Gastrocnemius medialis (tissue), 4 donors: ENCODE measurements around the gene MTA2. TPM values are rescaled to one million over a fixed set of nuclear protein-coding genes. Genes with fewer than 3 reads are reported as not detected.
"Not testable (repeated sequence)": the region's sequence is repeated elsewhere in the genome, so short reads cannot be mapped to it uniquely, and the experiment has no call there.

ENCODE experiments used
- ATAC-seq, 2 donors: fragments of 150-250 bp; one replicate each; pipeline ENCODE4 v1.9.1; 2016
- DNase-seq, 2 donors: peaks; one replicate each; pipeline ENCODE4 v3.0.0-alpha.2; 2019
- H3K27ac ChIP-seq, 4 donors: fragments of 200-600 bp; sonication (generic); 1 replicate in 1 of 4; 2 replicates in 3 of 4; pipeline ENCODE4 v1.5.1; 2016 to 2018; ENCODE audit warnings: mild to moderate bottlenecking in 2 of 4, moderate library complexity in 1 of 4
- H3K27me3 ChIP-seq, 3 donors: fragments of 200-600 bp; sonication (generic) in 2 of 3; 1 replicate in 1 of 3; 2 replicates in 2 of 3; pipeline versions ENCODE4 v1.5.1 to v1.6.0; 2016 to 2019; ENCODE audit warnings: mild to moderate bottlenecking in 1 of 3, moderate library complexity in 1 of 3
- H3K36me3 ChIP-seq, 2 donors: fragments of 200-600 bp; sonication (generic) in 1 of 2; one replicate each; pipeline ENCODE4 v1.5.1; 2017 to 2018
- H3K4me1 ChIP-seq, 2 donors: fragments of 200-600 bp; sonication (generic) in 1 of 2; one replicate each; pipeline ENCODE4 v1.5.1; 2016 to 2017; ENCODE audit warnings: mild to moderate bottlenecking in 2 of 2
- H3K4me3 ChIP-seq, 4 donors: fragments of 200-600 bp; sonication (generic) in 3 of 4; 1 replicate in 1 of 4; 2 replicates in 3 of 4; pipeline ENCODE4 v1.5.1; 2016 to 2019; ENCODE audit warnings: mild to moderate bottlenecking in 2 of 4
- H3K9me3 ChIP-seq, 3 donors: fragments of 200-600 bp; sonication (generic) in 2 of 3; 1 replicate in 1 of 3; 2 replicates in 2 of 3; pipeline ENCODE4 v1.5.1; 2016 to 2019
- POLR2A ChIP-seq, 2 donors: fragments of 450-650 bp; IDR thresholded peaks; one replicate each; pipeline ENCODE4 v1.6.1; 2017; ENCODE audit warnings: antibody characterized with exemption in 2 of 2, mild to moderate bottlenecking in 2 of 2, moderate library complexity in 2 of 2
- in situ Hi-C, 4 donors: fragments of 200-750 bp; cut with MboI; loops; one replicate each; pipeline versions ENCODE4 v1.15.0 to v1.8.0; 2017; ENCODE audit warnings: low sequenced_read_pairs in 4 of 4
- intact Hi-C: fragments of 100-400 bp; cut with DNase I; formaldehyde crosslinking; loops from one replicate; pipeline ENCODE4 v1.15.1; 2023; ENCODE audit warnings: low total_unique reads
- total RNA-seq, 4 donors: library from RNA; depleted of rRNA; stranded (reverse); fragments of >200 nt; gene quantifications; one replicate each; pipeline versions ENCODE4 v1.1.0 to v1.2.3, GENCODE V29; 2016
- TF ChIP-seq, protein P1 (sequence below), 5 experiments: fragments of 450-650 bp in 3 of 5; fragments of 200-600 bp in 2 of 5; sonication (generic) in 2 of 5; IDR thresholded peaks in 4 of 5; conservative IDR thresholded peaks in 1 of 5; 1 replicate in 4 of 5; 2 replicates in 1 of 5; pipeline ENCODE4 v1.5.1; 2016 to 2019; ENCODE audit warnings: antibody characterized with exemption in 5 of 5, mild to moderate bottlenecking in 3 of 5, moderate library complexity in 3 of 5

Gene MTA2
- total RNA-seq, 4 donors from 2014 or later: 28.0 to 47.1 (median 31.7) TPM

DNA sequence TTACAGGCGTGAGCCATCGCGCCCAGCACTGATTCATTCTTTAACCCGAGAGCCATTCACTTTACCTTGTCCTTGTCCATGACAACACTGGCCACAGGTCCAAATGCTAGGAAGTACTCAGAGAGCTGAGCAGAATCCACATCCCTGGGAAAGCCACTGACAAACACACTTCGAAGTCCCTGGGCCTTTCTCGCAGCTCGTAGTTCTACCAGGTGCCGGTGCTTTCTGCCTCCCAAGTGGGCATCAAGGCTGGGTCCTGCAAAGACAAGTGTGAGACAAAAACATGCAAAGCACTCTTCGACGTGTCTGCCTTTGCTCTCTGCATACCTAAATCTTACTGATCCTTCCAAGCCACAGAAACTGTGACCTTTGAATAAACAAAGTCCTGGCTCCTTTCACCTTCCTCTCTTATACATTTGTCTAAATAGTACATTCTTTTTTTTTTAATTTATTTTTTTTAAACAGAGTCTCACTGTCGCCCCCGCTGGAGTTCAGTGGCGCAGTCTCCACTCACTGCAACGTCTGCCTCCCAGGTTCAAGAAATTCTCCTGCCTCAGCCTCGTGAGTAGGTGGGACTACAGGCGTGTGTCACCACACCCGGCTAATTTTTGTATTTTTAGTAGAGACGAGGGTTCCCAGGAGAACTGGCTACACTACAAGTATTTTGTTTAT is 12.6 kb downstream of the MTA2 start:
- TF ChIP-seq, protein P1, sequence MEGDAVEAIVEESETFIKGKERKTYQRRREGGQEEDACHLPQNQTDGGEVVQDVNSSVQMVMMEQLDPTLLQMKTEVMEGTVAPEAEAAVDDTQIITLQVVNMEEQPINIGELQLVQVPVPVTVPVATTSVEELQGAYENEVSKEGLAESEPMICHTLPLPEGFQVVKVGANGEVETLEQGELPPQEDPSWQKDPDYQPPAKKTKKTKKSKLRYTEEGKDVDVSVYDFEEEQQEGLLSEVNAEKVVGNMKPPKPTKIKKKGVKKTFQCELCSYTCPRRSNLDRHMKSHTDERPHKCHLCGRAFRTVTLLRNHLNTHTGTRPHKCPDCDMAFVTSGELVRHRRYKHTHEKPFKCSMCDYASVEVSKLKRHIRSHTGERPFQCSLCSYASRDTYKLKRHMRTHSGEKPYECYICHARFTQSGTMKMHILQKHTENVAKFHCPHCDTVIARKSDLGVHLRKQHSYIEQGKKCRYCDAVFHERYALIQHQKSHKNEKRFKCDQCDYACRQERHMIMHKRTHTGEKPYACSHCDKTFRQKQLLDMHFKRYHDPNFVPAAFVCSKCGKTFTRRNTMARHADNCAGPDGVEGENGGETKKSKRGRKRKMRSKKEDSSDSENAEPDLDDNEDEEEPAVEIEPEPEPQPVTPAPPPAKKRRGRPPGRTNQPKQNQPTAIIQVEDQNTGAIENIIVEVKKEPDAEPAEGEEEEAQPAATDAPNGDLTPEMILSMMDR (IDR thresholded peaks at IDR 0.05 in 4 of 5, conservative IDR thresholded peaks at IDR 0.05 in 1 of 5): no peak
- no peak for TF ChIP-seq POLR2A (IDR thresholded peaks at IDR 0.05)
- H3K4me1 ChIP-seq: peaks cover 26% of the 10 kb centered on the region in 2 donors
- no peak overlapping the region for H3K4me3 ChIP-seq
- ATAC-seq (no peak), DNase-seq (no peak)
- in situ Hi-C loops (no loop called here), intact Hi-C loops (no loop called here)
- H3K9me3 ChIP-seq: no peaks in the 10 kb centered on the region
- peaks cover 0 to 41% of the 10 kb centered on the region in 2 donors for H3K36me3 ChIP-seq
- H3K27ac ChIP-seq: peak overlapping the region in 1 of 4 donors; percentile 97
- no peaks in the 10 kb centered on the region for H3K27me3 ChIP-seq

DNA sequence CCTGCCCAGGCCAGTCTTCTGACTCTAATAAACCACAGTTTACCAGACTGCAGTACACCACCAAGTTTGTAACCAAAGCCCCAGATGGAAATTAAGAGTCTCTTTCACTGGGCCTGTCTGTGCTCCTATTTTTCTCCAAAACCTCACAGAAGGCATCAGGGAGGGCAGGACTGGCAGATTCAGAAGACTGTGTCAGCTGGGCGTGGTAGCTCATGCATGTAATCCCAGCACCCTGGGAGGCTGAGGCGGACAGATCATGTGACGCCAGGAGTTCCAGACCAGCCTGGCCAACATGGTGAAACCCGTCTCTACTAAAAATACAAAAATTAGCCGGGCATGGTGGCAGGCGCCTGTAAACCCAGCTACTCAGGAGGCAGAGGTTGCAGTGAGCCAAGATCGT is 16.3 kb downstream of the MTA2 start:
- ATAC-seq, DNase-seq, H3K4me3 ChIP-seq, H3K9me3 ChIP-seq, intact Hi-C loops, H3K27me3 ChIP-seq, in situ Hi-C loops: not testable (repeated sequence)
- Histone ChIP-seq H3K36me3 (peaks cover 0 to 49% of the 10 kb centered on the region in 2 donors), H3K27ac (peak overlapping the region in 1 of 4 donors; percentile 34), H3K4me1 (peaks cover 7 to 18% of the 10 kb centered on the region in 2 donors)

DNA sequence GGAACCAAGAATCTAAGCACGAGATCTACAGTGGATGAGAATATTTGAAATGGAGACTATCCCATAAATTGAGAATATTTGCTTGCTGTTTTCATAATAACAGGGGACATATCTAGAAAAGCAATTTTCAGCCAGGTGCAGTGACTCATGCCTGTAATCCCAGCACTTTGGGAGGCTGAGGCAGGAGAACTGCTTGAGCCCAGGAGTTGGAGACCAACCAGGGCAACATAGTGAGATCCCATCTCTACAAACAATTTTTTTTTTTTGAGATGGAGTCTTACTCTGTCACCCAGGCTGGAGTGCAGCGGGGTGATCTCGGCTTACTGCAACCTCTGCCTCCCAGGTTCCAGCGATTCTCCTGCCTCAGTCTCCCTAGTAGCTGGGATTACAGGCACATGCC is 19.9 kb downstream of the MTA2 start:
- DNase-seq, in situ Hi-C loops: not testable (repeated sequence)

DNA sequence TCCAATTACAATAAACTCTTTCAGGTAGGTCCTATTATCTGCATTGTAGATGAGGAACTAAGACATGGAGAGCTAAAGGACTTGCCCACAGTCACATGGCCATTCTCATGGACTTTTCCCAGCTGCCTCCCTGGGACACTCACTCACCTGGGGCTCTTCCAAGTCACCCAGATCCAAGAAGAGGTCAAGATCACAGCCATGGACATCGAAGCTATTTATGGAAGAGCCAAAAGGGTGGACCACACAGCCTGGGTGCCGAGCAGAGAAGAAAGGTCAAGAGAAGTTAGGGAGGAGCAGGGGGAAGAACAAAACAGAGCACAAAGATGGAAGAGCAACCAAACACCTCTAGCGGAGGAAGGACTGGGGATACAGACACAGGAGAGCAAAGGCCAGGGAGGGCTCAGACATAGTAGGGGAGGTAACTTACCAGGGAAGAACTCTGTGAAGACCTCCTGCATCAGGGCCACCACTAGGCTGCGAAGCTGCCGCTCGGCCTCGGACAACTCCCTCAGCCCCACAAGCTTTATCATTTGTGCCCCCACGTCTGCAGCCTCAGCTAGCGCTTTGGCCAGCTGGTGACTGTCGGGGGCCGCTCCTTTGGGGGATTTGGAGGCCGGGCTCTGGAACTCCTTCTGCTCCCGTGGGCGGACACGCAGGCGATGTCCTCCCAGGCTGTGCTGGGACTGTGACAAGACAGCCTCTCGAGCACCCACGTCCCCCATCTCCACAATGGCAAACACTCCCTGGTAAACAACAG is 20.5 kb downstream of the MTA2 start:
- DNase-seq (peak in 1 of 2 donors; percentile 70), ATAC-seq (peak; percentile 59 to 82)
- intact Hi-C loops (no loop called here), in situ Hi-C loops (no loop called here)
- Histone ChIP-seq H3K4me3 (no peak overlapping the region), H3K36me3 (peaks cover 0 to 40% of the 10 kb centered on the region in 2 donors), H3K9me3 (no peaks in the 10 kb centered on the region), H3K4me1 (peaks cover 4 to 13% of the 10 kb centered on the region in 2 donors), H3K27me3 (no peaks in the 10 kb centered on the region), H3K27ac (peak overlapping the region; percentile 6 to 91 (median 57))
- TF ChIP-seq POLR2A (IDR thresholded peaks at IDR 0.05): no peak
- TF ChIP-seq, protein P1 (IDR thresholded peaks at IDR 0.05 in 4 of 5, conservative IDR thresholded peaks at IDR 0.05 in 1 of 5): no peak

More for the DNA sequence above, 19.9 kb downstream of the MTA2 start:
- Histone ChIP-seq H3K27ac (peak overlapping the region; percentile 6 to 91 (median 57)), H3K36me3 (peaks cover 0 to 45% of the 10 kb centered on the region in 2 donors), H3K4me1 (peaks cover 3 to 13% of the 10 kb centered on the region in 2 donors)
- ATAC-seq, H3K27me3 ChIP-seq, H3K4me3 ChIP-seq, H3K9me3 ChIP-seq, intact Hi-C loops: not testable (repeated sequence)

DNA sequence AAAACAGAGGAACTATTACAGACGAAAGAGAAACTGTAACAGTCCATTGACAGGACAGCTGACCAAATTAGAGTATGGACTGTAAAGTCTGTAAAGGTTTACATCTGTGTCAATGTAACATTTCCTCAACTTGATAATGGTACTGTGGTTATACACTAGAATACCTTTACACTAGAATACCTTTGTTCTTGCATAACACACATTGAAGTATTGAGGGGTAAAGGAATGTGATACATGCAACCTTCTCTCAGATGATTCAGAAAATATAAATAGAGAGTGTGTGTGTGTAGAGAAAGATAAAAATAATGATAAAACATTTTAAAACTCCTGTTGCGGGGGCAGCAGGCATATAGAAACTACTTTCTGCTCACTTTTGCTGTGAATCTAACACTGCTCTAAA is 22.4 kb downstream of the MTA2 start:
- H3K9me3 ChIP-seq: no peaks in the 10 kb centered on the region
- peaks cover 0 to 35% of the 10 kb centered on the region in 2 donors for H3K36me3 ChIP-seq
- peak overlapping the region; percentile 27 to 93 (median 90) for H3K27ac ChIP-seq
- H3K27me3 ChIP-seq: no peaks in the 10 kb centered on the region
- no peak for TF ChIP-seq POLR2A (IDR thresholded peaks at IDR 0.05)
- TF ChIP-seq, protein P1 (IDR thresholded peaks at IDR 0.05 in 4 of 5, conservative IDR thresholded peaks at IDR 0.05 in 1 of 5): no peak
- ATAC-seq: peak in 1 of 2 donors; percentile 19
- in situ Hi-C loops (no loop called here), intact Hi-C loops (no loop called here)
- DNase-seq: no peak
- no peak overlapping the region for H3K4me3 ChIP-seq
- H3K4me1 ChIP-seq: peaks cover 22 to 32% of the 10 kb centered on the region in 2 donors
